ENCODE measurements around the gene CTBP1.

Gene CTBP1

DNA sequence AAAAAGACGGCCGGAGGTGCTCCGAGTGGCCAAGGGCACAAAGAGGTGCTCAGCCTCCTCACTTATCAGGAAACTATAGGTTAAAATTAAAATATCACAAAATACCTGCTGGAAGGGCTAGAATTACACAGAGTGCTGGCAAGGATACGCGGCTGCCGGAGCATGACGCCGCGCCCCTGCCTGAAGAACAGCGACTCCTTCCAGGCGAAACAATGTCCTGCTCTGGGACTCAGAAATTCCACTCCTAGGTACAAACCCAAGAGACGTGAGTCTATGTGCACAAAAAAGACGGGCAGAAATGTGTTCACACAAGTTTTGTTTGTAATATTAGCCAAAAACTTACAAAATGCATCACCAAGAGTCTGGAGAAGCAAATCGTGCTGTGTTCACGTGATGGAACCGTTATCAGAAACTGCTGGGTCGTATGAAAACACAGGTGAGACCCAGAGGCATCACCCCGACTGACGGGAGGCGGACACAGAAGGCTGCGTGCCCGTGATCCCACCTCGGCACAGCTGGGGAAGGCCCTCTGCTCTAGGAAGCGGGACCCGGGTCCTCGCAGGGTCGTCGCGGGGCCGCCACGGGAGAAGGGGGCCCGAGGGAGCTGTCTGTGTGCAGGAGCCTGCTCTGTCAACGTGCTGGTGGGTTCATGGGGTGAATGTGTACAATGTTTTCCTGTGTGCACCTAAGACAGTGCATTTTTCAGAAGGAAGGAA, 27.6 kb downstream of the CTBP1 start:
- no peak for TF ChIP-seq CTCF (IDR thresholded peaks at IDR 0.05; ENCODE audit: low read length, missing control alignments)
- no peak for DNase-seq (ENCODE audit: low read depth)
- no peak overlapping the region for H3K4me3 ChIP-seq (replicated peaks; ENCODE audit: low read depth, low read length)

GRCh38 chr4:1220566-1220965, 28.4 kb downstream of the CTBP1 start:
- no peak for TF ChIP-seq CTCF (IDR thresholded peaks at IDR 0.05; ENCODE audit: low read length, missing control alignments)
- H3K4me3 ChIP-seq (replicated peaks; ENCODE audit: low read depth, low read length), result no peak overlapping the region
- no peak for DNase-seq (ENCODE audit: low read depth)

- no peak for TF ChIP-seq CTCF (IDR thresholded peaks at IDR 0.05; ENCODE audit: low read length, missing control alignments)
- DNase-seq (ENCODE audit: low read depth), result no peak
These were observed 29.4 kb downstream of the CTBP1 start for GRCh38 chr4:1219566-1219950.

DNA sequence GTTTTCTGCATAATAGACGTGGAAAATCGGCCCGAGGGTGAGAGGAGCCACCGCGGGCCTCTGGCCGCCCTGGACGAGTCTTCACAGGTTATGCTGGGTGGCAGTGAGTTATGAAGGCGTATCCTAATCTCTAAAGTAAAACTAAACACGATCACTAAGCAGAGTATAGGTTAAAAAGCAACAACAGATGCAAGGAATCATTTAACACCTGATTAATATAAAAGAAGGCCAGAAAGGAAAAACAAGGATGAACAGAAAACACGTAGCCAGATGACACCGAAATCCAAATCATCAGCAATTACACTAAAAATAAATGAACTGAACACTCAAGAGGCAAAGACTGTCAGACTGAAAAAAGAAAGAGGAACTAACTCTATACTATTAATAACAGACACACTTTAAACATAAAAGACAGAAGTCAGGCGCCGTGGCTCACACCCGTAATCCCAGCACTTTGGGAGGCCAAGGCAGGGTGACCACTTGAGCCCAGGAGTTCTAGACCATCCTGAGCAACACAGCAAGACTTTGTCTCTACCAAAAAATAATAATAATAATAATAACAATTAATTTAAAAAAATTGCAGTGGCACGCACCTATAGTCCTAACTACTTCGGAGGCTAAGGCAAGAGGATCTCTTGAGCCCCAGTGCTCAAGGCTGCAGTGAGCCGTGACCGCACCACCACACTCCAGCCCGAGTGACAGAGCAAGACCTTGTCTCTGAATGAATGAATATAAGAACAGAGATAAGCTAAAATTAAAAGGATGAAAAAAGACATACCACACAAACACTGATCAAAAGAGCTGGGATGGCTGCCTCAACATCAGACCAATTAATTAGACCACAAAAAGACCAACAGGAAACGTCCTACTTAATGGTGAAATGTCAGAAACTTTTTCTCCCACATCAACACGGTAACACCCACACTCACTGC, 30.0 kb downstream of the CTBP1 start:
- TF ChIP-seq CTCF (IDR thresholded peaks at IDR 0.05; ENCODE audit: low read length, missing control alignments), result no peak
- no peak for DNase-seq (ENCODE audit: low read depth)
- H3K4me3 ChIP-seq (replicated peaks; ENCODE audit: low read depth, low read length), result no peak overlapping the region

More at GRCh38 chr4:1219566-1219950, 29.4 kb downstream of the CTBP1 start:
- no peak overlapping the region for H3K4me3 ChIP-seq (replicated peaks; ENCODE audit: low read depth, low read length)

- H3K4me3 ChIP-seq (replicated peaks; ENCODE audit: low read depth, low read length), result no peak overlapping the region
- DNase-seq (ENCODE audit: low read depth), result no peak
- TF ChIP-seq CTCF (IDR thresholded peaks at IDR 0.05; ENCODE audit: low read length, missing control alignments), result no peak
These were observed 31.6 kb downstream of the CTBP1 start for GRCh38 chr4:1217366-1217765.

DNA sequence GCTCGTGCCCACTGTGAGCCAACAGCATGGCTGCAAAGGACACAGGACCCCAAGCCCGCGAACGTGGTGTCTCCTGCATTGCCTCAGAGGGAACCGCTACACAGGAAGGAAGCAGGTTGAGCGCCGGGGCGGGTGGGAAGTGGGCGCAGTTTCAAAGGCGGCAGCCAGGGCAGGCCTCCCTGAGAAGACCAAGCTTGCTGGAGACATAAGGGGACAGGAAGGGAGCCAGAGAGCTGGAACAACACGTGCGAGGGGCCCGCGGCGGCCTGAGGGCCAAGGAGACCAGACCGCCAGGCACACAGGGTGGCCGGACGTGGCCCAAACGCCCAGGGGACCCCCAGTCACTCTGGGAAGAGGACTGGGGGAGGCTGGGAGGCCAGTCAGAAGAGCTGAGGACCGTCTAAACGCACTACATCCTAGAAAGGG, 32.0 kb downstream of the CTBP1 start:
- no peak for TF ChIP-seq CTCF (IDR thresholded peaks at IDR 0.05; ENCODE audit: low read length, missing control alignments)
- H3K4me3 ChIP-seq (replicated peaks; ENCODE audit: low read depth, low read length), result no peak overlapping the region
- no peak for DNase-seq (ENCODE audit: low read depth)

Data from fibroblast of pulmonary artery (primary cell).